ENCODE measurements around the gene TFAP2E.

DNA sequence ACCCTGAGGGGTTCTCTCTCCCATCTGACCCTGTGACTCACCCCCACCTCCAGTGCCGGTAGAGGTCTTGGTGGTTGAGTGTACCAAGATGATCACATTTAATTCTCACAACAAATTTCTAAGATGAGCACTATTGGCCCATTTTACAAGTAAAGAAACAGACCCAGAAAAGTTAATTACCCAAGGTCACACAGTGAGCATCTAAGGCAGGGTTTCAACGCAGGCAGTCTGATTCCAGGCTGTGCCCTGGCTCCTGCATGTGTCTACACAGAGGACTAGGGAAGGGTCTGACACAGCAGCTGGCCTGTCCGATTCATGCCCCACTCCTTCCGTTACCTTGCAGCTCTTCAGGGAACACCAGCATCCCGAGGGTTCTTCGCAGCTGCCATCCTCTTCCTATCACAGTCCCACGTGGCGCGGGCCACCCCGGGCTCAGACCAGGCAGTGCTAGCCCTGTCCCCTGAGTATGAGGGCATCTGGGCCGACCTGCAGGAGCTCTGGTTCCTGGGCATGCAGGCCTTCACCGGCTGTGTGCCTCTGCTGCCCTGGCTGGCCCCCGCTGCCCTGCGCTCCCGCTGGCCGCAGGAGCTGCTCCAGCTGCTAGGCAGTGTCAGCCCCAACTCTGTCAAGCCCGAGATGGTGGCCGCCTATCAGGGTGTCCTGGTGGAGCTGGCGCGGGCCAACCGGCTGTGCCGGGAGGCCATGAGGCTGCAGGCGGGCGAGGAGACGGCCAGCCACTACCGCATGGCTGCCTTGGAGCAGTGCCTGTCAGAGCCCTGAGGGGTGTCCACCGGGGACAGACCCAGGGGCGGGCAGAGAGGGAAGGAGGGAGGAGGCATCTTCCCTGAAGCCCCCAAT, 8.0 kb upstream of the TFAP2E start:
- TF ChIP-seq, protein P1, sequence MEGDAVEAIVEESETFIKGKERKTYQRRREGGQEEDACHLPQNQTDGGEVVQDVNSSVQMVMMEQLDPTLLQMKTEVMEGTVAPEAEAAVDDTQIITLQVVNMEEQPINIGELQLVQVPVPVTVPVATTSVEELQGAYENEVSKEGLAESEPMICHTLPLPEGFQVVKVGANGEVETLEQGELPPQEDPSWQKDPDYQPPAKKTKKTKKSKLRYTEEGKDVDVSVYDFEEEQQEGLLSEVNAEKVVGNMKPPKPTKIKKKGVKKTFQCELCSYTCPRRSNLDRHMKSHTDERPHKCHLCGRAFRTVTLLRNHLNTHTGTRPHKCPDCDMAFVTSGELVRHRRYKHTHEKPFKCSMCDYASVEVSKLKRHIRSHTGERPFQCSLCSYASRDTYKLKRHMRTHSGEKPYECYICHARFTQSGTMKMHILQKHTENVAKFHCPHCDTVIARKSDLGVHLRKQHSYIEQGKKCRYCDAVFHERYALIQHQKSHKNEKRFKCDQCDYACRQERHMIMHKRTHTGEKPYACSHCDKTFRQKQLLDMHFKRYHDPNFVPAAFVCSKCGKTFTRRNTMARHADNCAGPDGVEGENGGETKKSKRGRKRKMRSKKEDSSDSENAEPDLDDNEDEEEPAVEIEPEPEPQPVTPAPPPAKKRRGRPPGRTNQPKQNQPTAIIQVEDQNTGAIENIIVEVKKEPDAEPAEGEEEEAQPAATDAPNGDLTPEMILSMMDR (IDR thresholded peaks at IDR 0.05), result no peak
- TF ChIP-seq POLR2A (IDR thresholded peaks at IDR 0.05), result no peak
